ENCODE data around the gene BRIP1.

GRCh38 chr17:61647047-61647446 is 216.3 kb downstream of the BRIP1 start:
- no peak for TF ChIP-seq CTCF (IDR thresholded peaks at IDR 0.05 in 8 of 11, conservative IDR thresholded peaks at IDR 0.05 in 3 of 11)
- TF ChIP-seq POLR2A (IDR thresholded peaks at IDR 0.05): no peak
- TF ChIP-seq POLR2AphosphoS5 (IDR thresholded peaks at IDR 0.05): no peak
